GM12878 (cell line): Measurements from ENCODE around the gene GCK. TPM values are rescaled to one million over a fixed set of nuclear protein-coding genes. Genes with fewer than 3 reads are reported as not detected.

Source experiments
- ATAC-seq: fragments of 200-7000 bp; cut with Tn5 transposase; 3 replicates; pipeline ENCODE4 v1.9.1; 2020; ENCODE audit warnings: mild to moderate bottlenecking, moderate library complexity
- BruUV-seq: library from RNA; stranded (reverse); fragments of 400-500 nt; replicated peaks from 2 replicates; lab custom pipeline; 2021; lab: Mats Ljungman, UMichigan
- CTCF ChIA-PET: fragments of 300-600 bp; sonication (Branson Sonifier 250); formaldehyde crosslinking; extraction: SDS; loops from one replicate; lab custom pipeline; 2021; ENCODE audit warnings: inconsistent platforms; lab: Yijun Ruan, JAX
- POLR2A ChIA-PET: fragments of 350-600 bp; formaldehyde crosslinking; extraction: SDS; loops from one replicate; lab custom pipeline; 2021; ENCODE audit warnings: inconsistent platforms; lab: Charles Lee
- RAD21 ChIA-PET: fragments of 300-600 bp; sonication (Branson Sonifier 250); formaldehyde crosslinking; loops from one replicate; lab custom pipeline; 2023; ENCODE audit warnings: antibody characterized with exemption; ENCODE audit not compliant: unreplicated experiment; lab: Charles Lee
- SMC1A ChIA-PET: fragments of 300-600 bp; sonication (Branson Sonifier 250); formaldehyde crosslinking; loops from one replicate; lab custom pipeline; 2023; ENCODE audit not compliant: unreplicated experiment, uncharacterized antibody; lab: Charles Lee
- DNase-seq: peaks from one replicate; pipeline ENCODE4 v3.0.0-alpha.2; 2011; ENCODE audit warnings: low read depth, low spot score
- FAIRE-seq: peaks from 3 replicates; lab custom pipeline; 2011; peaks lifted over from hg19 to GRCh38; lab: Jason Lieb, UNC
- H2AFZ ChIP-seq: 2 replicates; pipeline ENCODE4 v1.6.0; 2011; ENCODE audit warnings: low read depth, low read length, control low read depth; ENCODE audit not compliant: control insufficient read depth
- H3K27ac ChIP-seq: 2 replicates; pipeline ENCODE4 v1.5.1; 2011; ENCODE audit warnings: control low read depth; ENCODE audit not compliant: control insufficient read depth, insufficient read depth
- H3K27me3 ChIP-seq, 2 experiments: replicated peaks in 1 of 2; 2 replicates each; pipeline versions ENCODE4 v1.6.0 to v1.6.1; 2011; ENCODE audit warnings: low read length in 1 of 2; ENCODE audit not compliant: control insufficient read depth in 2 of 2, insufficient read depth in 2 of 2
- H3K36me3 ChIP-seq, 2 experiments: 2 replicates each; pipeline ENCODE4 v1.5.1; 2011; ENCODE audit warnings: low read length in 1 of 2; ENCODE audit not compliant: control insufficient read depth in 2 of 2, insufficient read depth in 2 of 2
- H3K4me1 ChIP-seq: 2 replicates; pipeline ENCODE4 v1.6.1; 2011; ENCODE audit warnings: mild to moderate bottlenecking, low read length, moderate library complexity, mixed read lengths; ENCODE audit not compliant: control insufficient read depth, insufficient read depth
- H3K4me2 ChIP-seq: 2 replicates; pipeline ENCODE4 v1.6.0; 2011; ENCODE audit warnings: control low read depth; ENCODE audit not compliant: control insufficient read depth, insufficient read depth
- H3K4me3 ChIP-seq: fragments of 200-600 bp; sonication (generic); 2 replicates; pipeline ENCODE4 v1.5.1; 2016
- H3K79me2 ChIP-seq: 2 replicates; pipeline ENCODE4 v1.6.0; 2011; ENCODE audit warnings: low read length; ENCODE audit not compliant: control insufficient read depth, insufficient read depth
- H3K9ac ChIP-seq: 2 replicates; pipeline ENCODE4 v1.8.0; 2011; ENCODE audit warnings: low read length, control low read depth, mixed read lengths; ENCODE audit not compliant: control insufficient read depth, insufficient read depth
- H3K9me3 ChIP-seq: replicated peaks from 3 replicates; pipeline ENCODE4 v1.5.1; 2011; ENCODE audit warnings: mild to moderate bottlenecking, low read length; ENCODE audit not compliant: control insufficient read depth, insufficient read depth
- H4K20me1 ChIP-seq: 2 replicates; pipeline ENCODE4 v1.6.0; 2011; ENCODE audit not compliant: control insufficient read depth, insufficient read depth
- CEBPB ChIP-seq, 2 experiments: fragments of 150-350 bp in 1 of 2; IDR thresholded peaks; 2 replicates each; pipeline ENCODE4 v1.6.1; 2012 to 2014; ENCODE audit warnings: low read depth in 2 of 2, low read length in 2 of 2, borderline replicate concordance in 1 of 2, inconsistent platforms in 1 of 2
- EED ChIP-seq: sonication (generic); IDR thresholded peaks from 2 replicates; pipeline ENCODE4 v1.6.1; 2016; ENCODE audit warnings: antibody characterized with exemption, low read depth
- MEF2B ChIP-seq: fragments of 450-650 bp; IDR thresholded peaks from 2 replicates; pipeline ENCODE4 v1.6.1; 2018; ENCODE audit warnings: mild to moderate bottlenecking, moderate library complexity; ENCODE audit not compliant: partially characterized antibody, poor library complexity, severe bottlenecking
- MTA3 ChIP-seq: IDR thresholded peaks from 2 replicates; pipeline ENCODE4 v1.6.1; 2012; ENCODE audit warnings: low read length, inconsistent platforms, borderline replicate concordance
- NBN ChIP-seq: fragments of 450-650 bp; IDR thresholded peaks from 2 replicates; pipeline ENCODE4 v1.6.1; 2016
- POLR2AphosphoS2 ChIP-seq: IDR thresholded peaks from 2 replicates; pipeline ENCODE4 v1.6.1; 2011; ENCODE audit warnings: low read depth, mild to moderate bottlenecking, low read length, improper control_type of control experiment, moderate library complexity
- RAD51 ChIP-seq: fragments of 450-650 bp; IDR thresholded peaks from 2 replicates; pipeline ENCODE4 v1.6.1; 2016; ENCODE audit warnings: moderate library complexity, mild to moderate bottlenecking, inconsistent platforms
- ZNF207 ChIP-seq: fragments of 450-650 bp; IDR thresholded peaks from 2 replicates; pipeline ENCODE4 v1.6.1; 2014; ENCODE audit warnings: antibody characterized with exemption, mild to moderate bottlenecking, borderline replicate concordance
- ZNF217 ChIP-seq: fragments of 450-650 bp; IDR thresholded peaks from 2 replicates; pipeline ENCODE4 v1.6.1; 2017; ENCODE audit warnings: antibody characterized with exemption, mild to moderate bottlenecking
- WGBS: methylation state at CpG from one replicate; pipeline ENCODE4 v1.1.6; 2016; ENCODE audit warnings: low lambda C conversion rate; ENCODE audit not compliant: insufficient replicate concordance, insufficient coverage; ENCODE audit errors: missing lambda C conversion rate; 5-methylcytosine and 5-hydroxymethylcytosine counted together
- in situ Hi-C: fragments of 300-500 bp; cut with MboI; formaldehyde crosslinking; loops from 9 replicates; pipeline ENCODE4 v1.14.3; 2018; ENCODE audit warnings: mixed read lengths
- intact Hi-C: fragments of 100-400 bp; cut with micrococcal nuclease; formaldehyde crosslinking; loops from one replicate; pipeline ENCODE4 v1.14.2; 2022; ENCODE audit not compliant: unreplicated experiment
- polyA plus RNA-seq, 11 experiments: library from polyadenylated mRNA; depleted of rRNA in 4 of 11; unstranded in 6 of 11; stranded (reverse) in 5 of 11; fragments of >200 nt; fragmentation: Nextera tagmentation in 4 of 11; fragmentation: Illumina TruSeq in 1 of 11; extraction: Ambion mirVana in 4 of 11; extraction: Trizol in 1 of 11; gene quantifications; 1 replicate in 1 of 11; 2 replicates in 10 of 11; pipeline versions ENCODE4 v1.2.1 to v1.2.3, GENCODE V29; 2011 to 2016; ENCODE audit warnings: inconsistent platforms in 2 of 11, missing spikeins in 2 of 11, low read depth in 1 of 11
- total RNA-seq, 4 experiments: library from RNA; depleted of rRNA in 3 of 4; stranded (reverse); fragments of >200 nt in 3 of 4; fragmentation: Illumina TruSeq in 1 of 4; extraction: Trizol in 1 of 4; gene quantifications; 2 replicates each; pipeline versions ENCODE4 v1.2.1 to v1.2.3, GENCODE V29; 2013 to 2021
- TF ChIP-seq, protein P1 (sequence below): fragments of 450-650 bp; formaldehyde crosslinking; IDR thresholded peaks from 2 replicates; pipeline ENCODE4 v1.5.0; 2022; ENCODE audit warnings: mild to moderate bottlenecking, missing genetic modification characterization
- TF ChIP-seq, protein P2 (sequence below): IDR thresholded peaks from 2 replicates; pipeline ENCODE4 v1.6.1; 2012; ENCODE audit warnings: low read depth, low read length, improper control_type of control experiment
- TF ChIP-seq, protein P3 (sequence below): fragments of 450-650 bp; IDR thresholded peaks from 2 replicates; pipeline ENCODE4 v1.6.1; 2018; ENCODE audit warnings: borderline replicate concordance, mild to moderate bottlenecking; ENCODE audit not compliant: partially characterized antibody

The GCK gene
- total and polyA plus RNA-seq, 10 of the 15 experiments (the other 5 are each of a cell fraction or from before 2014, with no cell fraction given), result 0.06 to 0.16 TPM; not detected in 8

DNA sequence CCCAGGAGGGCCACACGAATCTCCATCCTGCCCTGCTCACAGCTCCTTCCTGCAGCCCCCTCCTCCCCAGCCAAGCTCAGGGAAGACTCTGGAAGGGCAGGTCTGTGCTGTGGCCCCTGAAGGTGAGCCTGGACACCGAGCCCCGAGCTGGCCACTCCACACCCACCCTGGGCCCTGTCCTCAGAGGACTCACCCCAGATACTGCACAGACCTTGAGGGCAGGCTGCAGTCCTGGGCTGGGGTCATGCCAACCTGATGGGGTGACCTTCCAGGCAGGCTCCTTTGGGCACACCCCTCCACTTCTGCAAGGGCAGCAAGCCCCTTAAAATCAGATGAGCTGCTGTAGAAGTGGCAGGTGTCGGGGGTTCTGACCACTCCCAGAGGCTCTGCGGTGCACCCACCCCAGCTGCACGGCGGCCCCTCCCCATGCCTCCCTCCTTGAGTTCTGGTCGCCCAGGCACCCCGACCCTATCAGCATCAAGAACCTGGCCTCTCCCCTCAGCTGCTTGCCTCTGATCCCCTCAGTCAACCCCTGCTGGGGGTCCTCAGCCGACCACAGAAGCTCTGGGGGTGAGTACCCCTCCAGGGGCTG is 35.8 kb upstream of the GCK start:
- WGBS, result 47% methylated on average over 7 of the region's 10 CpGs
- intact Hi-C loops (no loop called here), in situ Hi-C loops (no loop called here)
- ATAC-seq, result no peak
- Histone ChIP-seq H3K9ac (no peak overlapping the region), H3K4me1 (no peaks in the 10 kb centered on the region), H3K27me3 (no peaks in the 10 kb centered on the region), H3K4me2 (no peak overlapping the region), H2AFZ (no peak overlapping the region), H3K79me2 (no peaks in the 10 kb centered on the region), H3K9me3 (no peaks in the 10 kb centered on the region), H3K27ac (no peak overlapping the region), H3K36me3 (no peaks in the 10 kb centered on the region), H3K4me3 (no peak overlapping the region), H4K20me1 (no peaks in the 10 kb centered on the region)
- ChIA-PET POLR2A (no interaction called here), RAD21 (no interaction called here), SMC1A (no interaction called here), CTCF (no interaction called here)
- BruUV-seq, result no TSS peak
- no peak for FAIRE-seq
- no peak for DNase-seq
- no peak for TF ChIP-seq ZNF217
- TF ChIP-seq, protein P1, sequence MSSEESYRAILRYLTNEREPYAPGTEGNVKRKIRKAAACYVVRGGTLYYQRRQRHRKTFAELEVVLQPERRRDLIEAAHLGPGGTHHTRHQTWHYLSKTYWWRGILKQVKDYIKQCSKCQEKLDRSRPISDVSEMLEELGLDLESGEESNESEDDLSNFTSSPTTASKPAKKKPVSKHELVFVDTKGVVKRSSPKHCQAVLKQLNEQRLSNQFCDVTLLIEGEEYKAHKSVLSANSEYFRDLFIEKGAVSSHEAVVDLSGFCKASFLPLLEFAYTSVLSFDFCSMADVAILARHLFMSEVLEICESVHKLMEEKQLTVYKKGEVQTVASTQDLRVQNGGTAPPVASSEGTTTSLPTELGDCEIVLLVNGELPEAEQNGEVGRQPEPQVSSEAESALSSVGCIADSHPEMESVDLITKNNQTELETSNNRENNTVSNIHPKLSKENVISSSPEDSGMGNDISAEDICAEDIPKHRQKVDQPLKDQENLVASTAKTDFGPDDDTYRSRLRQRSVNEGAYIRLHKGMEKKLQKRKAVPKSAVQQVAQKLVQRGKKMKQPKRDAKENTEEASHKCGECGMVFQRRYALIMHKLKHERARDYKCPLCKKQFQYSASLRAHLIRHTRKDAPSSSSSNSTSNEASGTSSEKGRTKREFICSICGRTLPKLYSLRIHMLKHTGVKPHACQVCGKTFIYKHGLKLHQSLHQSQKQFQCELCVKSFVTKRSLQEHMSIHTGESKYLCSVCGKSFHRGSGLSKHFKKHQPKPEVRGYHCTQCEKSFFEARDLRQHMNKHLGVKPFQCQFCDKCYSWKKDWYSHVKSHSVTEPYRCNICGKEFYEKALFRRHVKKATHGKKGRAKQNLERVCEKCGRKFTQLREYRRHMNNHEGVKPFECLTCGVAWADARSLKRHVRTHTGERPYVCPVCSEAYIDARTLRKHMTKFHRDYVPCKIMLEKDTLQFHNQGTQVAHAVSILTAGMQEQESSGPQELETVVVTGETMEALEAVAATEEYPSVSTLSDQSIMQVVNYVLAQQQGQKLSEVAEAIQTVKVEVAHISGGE (CRISPR knock-in tag), result no peak
- no peak for TF ChIP-seq POLR2AphosphoS2
- TF ChIP-seq NBN, result no peak
- no peak for TF ChIP-seq MTA3
- TF ChIP-seq CEBPB (IDR thresholded peaks at IDR 0.05; ENCODE audit: borderline replicate concordance in 1 of 2, low read depth in 2 of 2, low read length in 2 of 2), result no peak
- no peak for TF ChIP-seq MEF2B
- TF ChIP-seq, protein P2, sequence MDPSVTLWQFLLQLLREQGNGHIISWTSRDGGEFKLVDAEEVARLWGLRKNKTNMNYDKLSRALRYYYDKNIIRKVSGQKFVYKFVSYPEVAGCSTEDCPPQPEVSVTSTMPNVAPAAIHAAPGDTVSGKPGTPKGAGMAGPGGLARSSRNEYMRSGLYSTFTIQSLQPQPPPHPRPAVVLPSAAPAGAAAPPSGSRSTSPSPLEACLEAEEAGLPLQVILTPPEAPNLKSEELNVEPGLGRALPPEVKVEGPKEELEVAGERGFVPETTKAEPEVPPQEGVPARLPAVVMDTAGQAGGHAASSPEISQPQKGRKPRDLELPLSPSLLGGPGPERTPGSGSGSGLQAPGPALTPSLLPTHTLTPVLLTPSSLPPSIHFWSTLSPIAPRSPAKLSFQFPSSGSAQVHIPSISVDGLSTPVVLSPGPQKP, result no peak
- no peak for TF ChIP-seq EED
- no peak for TF ChIP-seq ZNF207
- TF ChIP-seq, protein P3, sequence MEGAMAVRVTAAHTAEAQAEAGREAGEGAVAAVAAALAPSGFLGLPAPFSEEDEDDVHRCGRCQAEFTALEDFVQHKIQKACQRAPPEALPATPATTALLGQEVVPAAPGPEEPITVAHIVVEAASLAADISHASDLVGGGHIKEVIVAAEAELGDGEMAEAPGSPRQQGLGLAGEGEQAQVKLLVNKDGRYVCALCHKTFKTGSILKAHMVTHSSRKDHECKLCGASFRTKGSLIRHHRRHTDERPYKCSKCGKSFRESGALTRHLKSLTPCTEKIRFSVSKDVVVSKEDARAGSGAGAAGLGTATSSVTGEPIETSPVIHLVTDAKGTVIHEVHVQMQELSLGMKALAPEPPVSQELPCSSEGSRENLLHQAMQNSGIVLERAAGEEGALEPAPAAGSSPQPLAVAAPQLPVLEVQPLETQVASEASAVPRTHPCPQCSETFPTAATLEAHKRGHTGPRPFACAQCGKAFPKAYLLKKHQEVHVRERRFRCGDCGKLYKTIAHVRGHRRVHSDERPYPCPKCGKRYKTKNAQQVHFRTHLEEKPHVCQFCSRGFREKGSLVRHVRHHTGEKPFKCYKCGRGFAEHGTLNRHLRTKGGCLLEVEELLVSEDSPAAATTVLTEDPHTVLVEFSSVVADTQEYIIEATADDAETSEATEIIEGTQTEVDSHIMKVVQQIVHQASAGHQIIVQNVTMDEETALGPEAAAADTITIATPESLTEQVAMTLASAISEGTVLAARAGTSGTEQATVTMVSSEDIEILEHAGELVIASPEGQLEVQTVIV, result no peak
- no peak for TF ChIP-seq RAD51
